GM18951 (cell line): ENCODE data around the gene CDC123.

Experiments
- POLR2A ChIP-seq: IDR thresholded peaks from 4 replicates; pipeline ENCODE4 v1.6.1; 2011; ENCODE audit warnings: mild to moderate bottlenecking; ENCODE audit not compliant: insufficient read length, insufficient read depth; ENCODE audit errors: extremely low read depth
- in situ Hi-C: fragments of 300-500 bp; cut with MboI; formaldehyde crosslinking; loops from one replicate; pipeline ENCODE4 v1.12.0; 2022; ENCODE audit warnings: low sequenced_read_pairs, mixed read lengths, inconsistent platforms; ENCODE audit not compliant: unreplicated experiment

CDC123 gene

DNA sequence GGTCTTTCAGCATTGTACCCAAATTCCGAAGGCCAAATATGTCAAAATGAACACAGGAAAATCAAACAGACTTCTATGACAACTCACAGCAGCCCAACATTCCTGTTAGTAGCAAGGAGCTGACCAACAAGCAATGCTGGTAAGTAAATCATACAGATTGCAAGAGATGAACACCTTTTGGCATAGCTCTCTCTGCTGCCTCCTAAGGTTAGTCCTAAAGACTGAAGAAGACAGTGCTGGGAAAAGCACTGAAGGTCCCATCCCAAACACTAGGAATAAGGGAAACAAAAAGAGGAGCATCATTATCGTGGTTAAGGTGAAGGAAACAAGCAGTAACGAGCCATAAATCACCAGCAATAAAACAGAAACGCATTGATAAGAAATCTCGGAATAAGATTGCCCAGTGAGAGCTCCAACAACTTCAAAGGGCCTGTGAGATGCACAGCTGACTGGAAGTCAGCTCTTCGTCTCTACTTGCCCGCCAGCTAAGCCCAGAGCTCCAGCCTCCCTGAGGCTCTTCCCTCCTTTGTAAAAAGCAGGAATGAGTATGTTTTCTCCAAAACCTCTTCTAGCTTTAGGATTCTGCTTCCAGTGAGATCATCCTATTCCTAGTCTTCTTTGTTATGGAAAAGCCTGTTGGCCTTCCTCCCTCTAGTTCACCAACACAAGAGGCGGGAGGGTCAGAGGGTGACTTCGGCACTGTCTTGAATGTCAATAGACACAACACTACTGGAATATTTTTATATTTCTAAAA is 15.6 kb upstream of the CDC123 start:
- TF ChIP-seq POLR2A: no peak
- in situ Hi-C loops: no loop called here

- no peak for TF ChIP-seq POLR2A
- in situ Hi-C loops: no loop called here
Measured at GRCh38 chr10:12181065-12181775, 14.8 kb upstream of the CDC123 start.

GRCh38 chr10:12184165-12184564 is 11.8 kb upstream of the CDC123 start:
- no peak for TF ChIP-seq POLR2A

GRCh38 chr10:12186323-12186722 is 9.7 kb upstream of the CDC123 start:
- no peak for TF ChIP-seq POLR2A
- in situ Hi-C loops: no loop called here

More at GRCh38 chr10:12184165-12184564, 11.8 kb upstream of the CDC123 start:
- in situ Hi-C loops: no loop called here

DNA sequence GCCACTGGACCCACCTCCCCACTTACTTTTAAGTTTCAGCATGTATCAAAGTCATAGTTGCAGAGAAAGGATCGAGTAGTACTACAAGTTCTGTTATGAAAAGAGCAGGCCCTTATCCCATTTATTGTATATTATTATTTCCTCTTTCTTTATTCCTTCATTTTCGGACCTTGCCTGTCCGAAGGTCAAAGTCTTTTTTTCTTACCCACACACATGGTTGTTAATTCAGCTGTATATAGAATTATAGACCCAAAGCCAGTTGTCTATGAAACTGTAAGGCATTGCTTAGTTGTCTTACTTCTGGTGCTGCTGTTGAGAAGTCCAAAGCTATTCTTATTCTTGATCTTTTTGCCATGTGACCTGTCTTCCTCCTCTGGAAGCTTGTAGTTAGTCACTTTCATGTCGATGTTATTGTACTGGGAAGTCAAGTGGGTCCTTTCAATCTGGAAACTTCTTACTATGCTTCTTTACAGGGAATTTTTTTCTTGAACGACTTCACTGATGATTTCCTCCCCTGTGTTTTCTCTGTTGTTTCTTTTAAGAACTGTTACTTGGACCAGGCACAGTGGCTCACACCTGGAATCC is 8.6 kb upstream of the CDC123 start:
- in situ Hi-C loops: no loop called here
- no peak for TF ChIP-seq POLR2A

GRCh38 chr10:12188656-12189055 is 7.3 kb upstream of the CDC123 start:
- in situ Hi-C loops: no loop called here

GRCh38 chr10:12189426-12189825 is 6.6 kb upstream of the CDC123 start:
- in situ Hi-C loops: no loop called here

More at GRCh38 chr10:12188656-12189055, 7.3 kb upstream of the CDC123 start:
- no peak for TF ChIP-seq POLR2A

GRCh38 chr10:12191715-12192114 is 4.3 kb upstream of the CDC123 start:
- in situ Hi-C loops: no loop called here
- no peak for TF ChIP-seq POLR2A

More at GRCh38 chr10:12189426-12189825, 6.6 kb upstream of the CDC123 start:
- no peak for TF ChIP-seq POLR2A

DNA sequence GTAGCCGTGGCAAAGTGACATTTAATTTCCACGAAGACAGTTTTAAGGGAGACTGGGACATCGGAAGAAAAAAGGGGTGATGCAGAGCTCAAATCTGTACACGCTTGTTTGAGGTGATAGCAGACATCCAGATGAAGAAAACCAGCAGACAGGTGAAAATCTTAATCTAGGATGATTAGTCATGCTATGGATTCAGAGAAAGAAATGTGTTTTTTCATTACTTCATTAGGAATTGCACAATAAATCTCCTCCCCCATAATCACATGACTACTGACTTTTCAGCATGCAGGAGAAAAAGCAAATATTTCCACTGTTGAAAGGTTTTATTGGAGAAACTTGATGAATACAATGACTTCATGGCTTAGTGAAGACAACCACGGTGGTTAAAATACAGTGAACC is 2.8 kb upstream of the CDC123 start:
- in situ Hi-C loops: no loop called here
- TF ChIP-seq POLR2A: no peak

- in situ Hi-C loops: no loop called here
Measured at GRCh38 chr10:12194752-12195271, 1.2 kb upstream of the CDC123 start.

GRCh38 chr10:12195281-12195602 is 746 bp upstream of the CDC123 start:
- TF ChIP-seq POLR2A: no peak
- in situ Hi-C loops: no loop called here

More at GRCh38 chr10:12194752-12195271, 1.2 kb upstream of the CDC123 start:
- no peak for TF ChIP-seq POLR2A

DNA sequence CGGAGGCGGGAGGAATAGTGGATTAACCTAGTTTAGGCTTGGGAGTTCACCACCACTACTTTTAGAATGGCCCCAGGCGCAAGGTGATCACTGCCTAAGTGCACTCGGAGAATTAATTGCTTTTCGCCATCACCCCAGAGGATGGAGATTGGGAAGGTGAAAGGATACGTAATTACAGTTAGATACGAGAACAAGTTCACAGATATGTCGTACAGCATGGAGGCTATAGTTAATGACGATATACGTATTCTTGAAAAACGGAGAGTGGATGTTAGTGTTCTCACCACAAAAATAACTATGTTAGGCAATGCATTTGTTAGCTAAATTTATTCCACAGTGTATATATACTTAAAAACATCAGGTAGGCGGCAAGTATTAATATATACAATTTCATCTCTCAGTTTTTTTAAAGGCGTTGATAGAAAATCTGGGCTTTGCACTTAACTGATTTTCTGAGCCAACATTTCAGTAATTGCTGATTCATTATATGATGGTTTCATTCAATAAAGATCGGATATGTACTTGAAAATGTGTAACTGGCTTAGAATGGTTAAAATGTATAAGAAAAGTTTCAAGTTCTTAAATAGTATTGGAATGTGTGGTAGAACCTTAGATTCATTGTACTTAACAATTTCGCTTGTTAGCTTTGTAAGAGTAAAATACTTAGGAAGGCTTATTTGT is 683 bp downstream of the CDC123 start:
- TF ChIP-seq POLR2A: no peak
- in situ Hi-C loops: no loop called here

DNA sequence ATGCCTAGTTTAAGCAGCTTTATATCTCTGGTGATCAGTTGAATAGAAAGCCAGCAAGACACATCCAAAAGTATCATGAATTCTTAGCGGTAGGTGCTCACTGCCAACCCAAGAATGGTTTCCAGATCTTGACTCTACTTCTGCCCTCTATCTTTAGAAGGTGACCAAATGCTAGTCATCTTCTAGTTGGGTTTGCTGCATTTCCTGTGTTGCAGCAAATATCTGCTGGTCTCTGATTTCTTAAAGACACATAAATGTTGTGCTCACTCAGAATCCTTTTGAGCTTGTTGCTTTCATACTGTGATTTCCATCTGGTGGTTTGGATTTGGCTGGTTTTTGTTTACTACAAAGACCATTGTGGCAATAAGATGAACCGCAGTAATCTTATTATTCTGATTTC is 2.2 kb downstream of the CDC123 start:
- no peak for TF ChIP-seq POLR2A
- in situ Hi-C loops: no loop called here

GRCh38 chr10:12200850-12201249 is 4.9 kb downstream of the CDC123 start:
- TF ChIP-seq POLR2A: no peak
- in situ Hi-C loops: no loop called here
